GM12878 (cell line): ENCODE data around the gene CBLN1. TPM values are rescaled to one million over a fixed set of nuclear protein-coding genes. Genes with fewer than 3 reads are reported as not detected.

Source experiments
- ATAC-seq: fragments of 200-7000 bp; cut with Tn5 transposase; 3 replicates; pipeline ENCODE4 v1.9.1; 2020; ENCODE audit warnings: mild to moderate bottlenecking, moderate library complexity
- BruUV-seq: library from RNA; stranded (reverse); fragments of 400-500 nt; replicated peaks from 2 replicates; lab custom pipeline; 2021; lab: Mats Ljungman, UMichigan
- CTCF ChIA-PET: fragments of 300-600 bp; sonication (Branson Sonifier 250); formaldehyde crosslinking; extraction: SDS; loops from one replicate; lab custom pipeline; 2021; ENCODE audit warnings: inconsistent platforms; lab: Yijun Ruan, JAX
- POLR2A ChIA-PET: fragments of 350-600 bp; formaldehyde crosslinking; extraction: SDS; loops from one replicate; lab custom pipeline; 2021; ENCODE audit warnings: inconsistent platforms; lab: Charles Lee
- RAD21 ChIA-PET: fragments of 300-600 bp; sonication (Branson Sonifier 250); formaldehyde crosslinking; loops from one replicate; lab custom pipeline; 2023; ENCODE audit warnings: antibody characterized with exemption; ENCODE audit not compliant: unreplicated experiment; lab: Charles Lee
- SMC1A ChIA-PET: fragments of 300-600 bp; sonication (Branson Sonifier 250); formaldehyde crosslinking; loops from one replicate; lab custom pipeline; 2023; ENCODE audit not compliant: unreplicated experiment, uncharacterized antibody; lab: Charles Lee
- DNase-seq: peaks from one replicate; pipeline ENCODE4 v3.0.0-alpha.2; 2011; ENCODE audit warnings: low read depth, low spot score
- FAIRE-seq: peaks from 3 replicates; lab custom pipeline; 2011; peaks lifted over from hg19 to GRCh38; lab: Jason Lieb, UNC
- H2AFZ ChIP-seq: 2 replicates; pipeline ENCODE4 v1.6.0; 2011; ENCODE audit warnings: low read depth, low read length, control low read depth; ENCODE audit not compliant: control insufficient read depth
- H3K27ac ChIP-seq: 2 replicates; pipeline ENCODE4 v1.5.1; 2011; ENCODE audit warnings: control low read depth; ENCODE audit not compliant: control insufficient read depth, insufficient read depth
- H3K27me3 ChIP-seq, 2 experiments: replicated peaks in 1 of 2; 2 replicates each; pipeline versions ENCODE4 v1.6.0 to v1.6.1; 2011; ENCODE audit warnings: low read length in 1 of 2; ENCODE audit not compliant: control insufficient read depth in 2 of 2, insufficient read depth in 2 of 2
- H3K36me3 ChIP-seq, 2 experiments: 2 replicates each; pipeline ENCODE4 v1.5.1; 2011; ENCODE audit warnings: low read length in 1 of 2; ENCODE audit not compliant: control insufficient read depth in 2 of 2, insufficient read depth in 2 of 2
- H3K4me1 ChIP-seq: 2 replicates; pipeline ENCODE4 v1.6.1; 2011; ENCODE audit warnings: mild to moderate bottlenecking, low read length, moderate library complexity, mixed read lengths; ENCODE audit not compliant: control insufficient read depth, insufficient read depth
- H3K4me2 ChIP-seq: 2 replicates; pipeline ENCODE4 v1.6.0; 2011; ENCODE audit warnings: control low read depth; ENCODE audit not compliant: control insufficient read depth, insufficient read depth
- H3K4me3 ChIP-seq: fragments of 200-600 bp; sonication (generic); 2 replicates; pipeline ENCODE4 v1.5.1; 2016
- H3K79me2 ChIP-seq: 2 replicates; pipeline ENCODE4 v1.6.0; 2011; ENCODE audit warnings: low read length; ENCODE audit not compliant: control insufficient read depth, insufficient read depth
- H3K9ac ChIP-seq: 2 replicates; pipeline ENCODE4 v1.8.0; 2011; ENCODE audit warnings: low read length, control low read depth, mixed read lengths; ENCODE audit not compliant: control insufficient read depth, insufficient read depth
- H3K9me3 ChIP-seq: replicated peaks from 3 replicates; pipeline ENCODE4 v1.5.1; 2011; ENCODE audit warnings: mild to moderate bottlenecking, low read length; ENCODE audit not compliant: control insufficient read depth, insufficient read depth
- H4K20me1 ChIP-seq: 2 replicates; pipeline ENCODE4 v1.6.0; 2011; ENCODE audit not compliant: control insufficient read depth, insufficient read depth
- ATF7 ChIP-seq: fragments of 450-650 bp; IDR thresholded peaks from 2 replicates; pipeline ENCODE4 v1.6.1; 2016; ENCODE audit warnings: low read depth, mild to moderate bottlenecking
- BCL11A ChIP-seq: IDR thresholded peaks from 2 replicates; pipeline ENCODE4 v1.6.1; 2011; ENCODE audit warnings: low read depth, low read length
- CREB1 ChIP-seq: IDR thresholded peaks from 2 replicates; pipeline ENCODE4 v1.6.1; 2012; ENCODE audit warnings: low read depth, mild to moderate bottlenecking, inconsistent platforms
- EZH2 ChIP-seq: IDR thresholded peaks from 2 replicates; pipeline ENCODE4 v1.6.1; 2012; ENCODE audit warnings: low read depth, mild to moderate bottlenecking, control low read depth, inconsistent platforms, low read length, borderline replicate concordance; ENCODE audit not compliant: control insufficient read depth
- MEF2B ChIP-seq: fragments of 450-650 bp; IDR thresholded peaks from 2 replicates; pipeline ENCODE4 v1.6.1; 2018; ENCODE audit warnings: mild to moderate bottlenecking, moderate library complexity; ENCODE audit not compliant: partially characterized antibody, poor library complexity, severe bottlenecking
- NFIC ChIP-seq: IDR thresholded peaks from 2 replicates; pipeline ENCODE4 v1.6.1; 2012; ENCODE audit warnings: low read depth, mild to moderate bottlenecking, inconsistent platforms, low read length, moderate library complexity
- NR2C1 ChIP-seq: fragments of 450-650 bp; IDR thresholded peaks from 2 replicates; pipeline ENCODE4 v1.6.1; 2017; ENCODE audit warnings: antibody characterized with exemption, mild to moderate bottlenecking, moderate library complexity
- POLR2AphosphoS2 ChIP-seq: IDR thresholded peaks from 2 replicates; pipeline ENCODE4 v1.6.1; 2011; ENCODE audit warnings: low read depth, mild to moderate bottlenecking, low read length, improper control_type of control experiment, moderate library complexity
- POU2F2 ChIP-seq: IDR thresholded peaks from 3 replicates; pipeline ENCODE4 v1.6.1; 2011; ENCODE audit warnings: low read depth, mild to moderate bottlenecking, low read length, borderline replicate concordance
- RAD21 ChIP-seq: IDR thresholded peaks from 2 replicates; pipeline ENCODE4 v1.6.1; 2011; ENCODE audit warnings: mild to moderate bottlenecking, low read depth, low read length, moderate library complexity; ENCODE audit not compliant: insufficient read depth
- SMARCA5 ChIP-seq: fragments of 450-650 bp; IDR thresholded peaks from 2 replicates; pipeline ENCODE4 v1.6.1; 2017; ENCODE audit warnings: mild to moderate bottlenecking
- SRF ChIP-seq, 2 experiments: IDR thresholded peaks; 2 replicates each; pipeline ENCODE4 v1.6.1; 2011; ENCODE audit warnings: low read depth in 2 of 2, low read length in 2 of 2, mild to moderate bottlenecking in 1 of 2, moderate library complexity in 1 of 2
- ZZZ3 ChIP-seq: IDR thresholded peaks from 2 replicates; pipeline ENCODE4 v1.6.1; 2011; ENCODE audit warnings: low read depth; ENCODE audit not compliant: control insufficient read depth, insufficient read length
- WGBS: methylation state at CpG from one replicate; pipeline ENCODE4 v1.1.6; 2016; ENCODE audit warnings: low lambda C conversion rate; ENCODE audit not compliant: insufficient replicate concordance, insufficient coverage; ENCODE audit errors: missing lambda C conversion rate; 5-methylcytosine and 5-hydroxymethylcytosine counted together
- in situ Hi-C: fragments of 300-500 bp; cut with MboI; formaldehyde crosslinking; loops from 9 replicates; pipeline ENCODE4 v1.14.3; 2018; ENCODE audit warnings: mixed read lengths
- intact Hi-C: fragments of 100-400 bp; cut with micrococcal nuclease; formaldehyde crosslinking; loops from one replicate; pipeline ENCODE4 v1.14.2; 2022; ENCODE audit not compliant: unreplicated experiment
- polyA plus RNA-seq, 11 experiments: library from polyadenylated mRNA; depleted of rRNA in 4 of 11; unstranded in 6 of 11; stranded (reverse) in 5 of 11; fragments of >200 nt; fragmentation: Nextera tagmentation in 4 of 11; fragmentation: Illumina TruSeq in 1 of 11; extraction: Ambion mirVana in 4 of 11; extraction: Trizol in 1 of 11; gene quantifications; 1 replicate in 1 of 11; 2 replicates in 10 of 11; pipeline versions ENCODE4 v1.2.1 to v1.2.3, GENCODE V29; 2011 to 2016; ENCODE audit warnings: inconsistent platforms in 2 of 11, missing spikeins in 2 of 11, low read depth in 1 of 11
- total RNA-seq, 4 experiments: library from RNA; depleted of rRNA in 3 of 4; stranded (reverse); fragments of >200 nt in 3 of 4; fragmentation: Illumina TruSeq in 1 of 4; extraction: Trizol in 1 of 4; gene quantifications; 2 replicates each; pipeline versions ENCODE4 v1.2.1 to v1.2.3, GENCODE V29; 2013 to 2021
- TF ChIP-seq, protein P1 (sequence below): fragments of 450-650 bp; IDR thresholded peaks from 2 replicates; pipeline ENCODE4 v1.6.1; 2017; ENCODE audit warnings: low read depth, mild to moderate bottlenecking, moderate library complexity
- TF ChIP-seq, protein P2 (sequence below): fragments of 450-650 bp; IDR thresholded peaks from 2 replicates; pipeline ENCODE4 v1.6.1; 2018; ENCODE audit warnings: borderline replicate concordance, mild to moderate bottlenecking; ENCODE audit not compliant: partially characterized antibody
- TF ChIP-seq, protein P3 (sequence below): fragments of 450-650 bp; formaldehyde crosslinking; IDR thresholded peaks from 2 replicates; pipeline ENCODE4 v1.5.0; 2022; ENCODE audit warnings: mild to moderate bottlenecking, missing genetic modification characterization
- TF ChIP-seq, protein P4 (sequence below): IDR thresholded peaks from 2 replicates; pipeline ENCODE4 v1.6.1; 2012; ENCODE audit warnings: low read depth, low read length, improper control_type of control experiment

CBLN1 gene
- total and polyA plus RNA-seq, 10 of the 15 experiments (the other 5 are each of a cell fraction or from before 2014, with no cell fraction given), result not detected

DNA sequence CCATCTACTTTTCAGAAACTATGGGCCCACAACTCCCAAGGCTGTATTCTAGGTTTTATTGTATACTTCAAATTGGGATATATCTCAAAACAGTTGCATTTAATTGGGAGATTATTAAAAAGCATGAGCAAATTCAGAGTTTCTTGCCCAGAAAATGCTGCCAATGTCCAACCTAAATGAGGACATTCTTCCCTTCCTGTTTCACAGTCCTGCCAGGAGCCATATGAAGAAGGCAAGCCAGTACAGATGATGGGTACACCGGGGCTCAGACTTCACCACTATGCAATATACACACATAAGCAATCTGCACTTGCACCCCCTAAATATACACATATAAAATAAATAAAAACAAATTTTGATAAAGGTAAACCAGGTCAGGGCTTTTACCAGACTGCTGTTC lies 34.0 kb upstream of the CBLN1 start:
- Histone ChIP-seq H2AFZ (no peak overlapping the region), H3K4me2 (no peak overlapping the region), H3K36me3 (no peaks in the 10 kb centered on the region), H3K79me2 (no peaks in the 10 kb centered on the region), H4K20me1 (no peaks in the 10 kb centered on the region), H3K27ac (no peak overlapping the region), H3K9me3 (no peaks in the 10 kb centered on the region), H3K27me3 (no peaks in the 10 kb centered on the region; a peak in 2 of 4 replicates), H3K9ac (no peak overlapping the region), H3K4me3 (no peak overlapping the region), H3K4me1 (no peaks in the 10 kb centered on the region)
- no TSS peak for BruUV-seq
- SMC1A ChIA-PET, result no interaction called here
- ATAC-seq (no peak), DNase-seq (no peak), FAIRE-seq (no peak)
- in situ Hi-C loops, result no loop called here
- 18% methylated on average over 1 of the region's 1 CpG for WGBS
- POLR2A ChIA-PET, result interaction anchor here (0.6 kb wide), 1 partner anchor 738 kb away, joined by 3 read pairs; no protein-coding TSS in a partner anchor
- RAD21 ChIA-PET, result no interaction called here
- intact Hi-C loops, result no loop called here
- CTCF ChIA-PET, result no interaction called here
- TF ChIP-seq EZH2 (no peak), POLR2AphosphoS2 (no peak), MEF2B (no peak), SMARCA5 (no peak), RAD21 (no peak), ATF7 (no peak), NR2C1 (no peak), NFIC (no peak), CREB1 (no peak), POU2F2 (no peak), BCL11A (no peak), ZZZ3 (no peak), SRF (IDR thresholded peaks at IDR 0.05; ENCODE audit: low read depth in 2 of 2, low read length in 2 of 2) (no peak)
- TF ChIP-seq, protein P1, sequence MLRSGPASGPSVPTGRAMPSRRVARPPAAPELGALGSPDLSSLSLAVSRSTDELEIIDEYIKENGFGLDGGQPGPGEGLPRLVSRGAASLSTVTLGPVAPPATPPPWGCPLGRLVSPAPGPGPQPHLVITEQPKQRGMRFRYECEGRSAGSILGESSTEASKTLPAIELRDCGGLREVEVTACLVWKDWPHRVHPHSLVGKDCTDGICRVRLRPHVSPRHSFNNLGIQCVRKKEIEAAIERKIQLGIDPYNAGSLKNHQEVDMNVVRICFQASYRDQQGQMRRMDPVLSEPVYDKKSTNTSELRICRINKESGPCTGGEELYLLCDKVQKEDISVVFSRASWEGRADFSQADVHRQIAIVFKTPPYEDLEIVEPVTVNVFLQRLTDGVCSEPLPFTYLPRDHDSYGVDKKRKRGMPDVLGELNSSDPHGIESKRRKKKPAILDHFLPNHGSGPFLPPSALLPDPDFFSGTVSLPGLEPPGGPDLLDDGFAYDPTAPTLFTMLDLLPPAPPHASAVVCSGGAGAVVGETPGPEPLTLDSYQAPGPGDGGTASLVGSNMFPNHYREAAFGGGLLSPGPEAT, result no peak
- TF ChIP-seq, protein P2, sequence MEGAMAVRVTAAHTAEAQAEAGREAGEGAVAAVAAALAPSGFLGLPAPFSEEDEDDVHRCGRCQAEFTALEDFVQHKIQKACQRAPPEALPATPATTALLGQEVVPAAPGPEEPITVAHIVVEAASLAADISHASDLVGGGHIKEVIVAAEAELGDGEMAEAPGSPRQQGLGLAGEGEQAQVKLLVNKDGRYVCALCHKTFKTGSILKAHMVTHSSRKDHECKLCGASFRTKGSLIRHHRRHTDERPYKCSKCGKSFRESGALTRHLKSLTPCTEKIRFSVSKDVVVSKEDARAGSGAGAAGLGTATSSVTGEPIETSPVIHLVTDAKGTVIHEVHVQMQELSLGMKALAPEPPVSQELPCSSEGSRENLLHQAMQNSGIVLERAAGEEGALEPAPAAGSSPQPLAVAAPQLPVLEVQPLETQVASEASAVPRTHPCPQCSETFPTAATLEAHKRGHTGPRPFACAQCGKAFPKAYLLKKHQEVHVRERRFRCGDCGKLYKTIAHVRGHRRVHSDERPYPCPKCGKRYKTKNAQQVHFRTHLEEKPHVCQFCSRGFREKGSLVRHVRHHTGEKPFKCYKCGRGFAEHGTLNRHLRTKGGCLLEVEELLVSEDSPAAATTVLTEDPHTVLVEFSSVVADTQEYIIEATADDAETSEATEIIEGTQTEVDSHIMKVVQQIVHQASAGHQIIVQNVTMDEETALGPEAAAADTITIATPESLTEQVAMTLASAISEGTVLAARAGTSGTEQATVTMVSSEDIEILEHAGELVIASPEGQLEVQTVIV, result no peak
- TF ChIP-seq, protein P3, sequence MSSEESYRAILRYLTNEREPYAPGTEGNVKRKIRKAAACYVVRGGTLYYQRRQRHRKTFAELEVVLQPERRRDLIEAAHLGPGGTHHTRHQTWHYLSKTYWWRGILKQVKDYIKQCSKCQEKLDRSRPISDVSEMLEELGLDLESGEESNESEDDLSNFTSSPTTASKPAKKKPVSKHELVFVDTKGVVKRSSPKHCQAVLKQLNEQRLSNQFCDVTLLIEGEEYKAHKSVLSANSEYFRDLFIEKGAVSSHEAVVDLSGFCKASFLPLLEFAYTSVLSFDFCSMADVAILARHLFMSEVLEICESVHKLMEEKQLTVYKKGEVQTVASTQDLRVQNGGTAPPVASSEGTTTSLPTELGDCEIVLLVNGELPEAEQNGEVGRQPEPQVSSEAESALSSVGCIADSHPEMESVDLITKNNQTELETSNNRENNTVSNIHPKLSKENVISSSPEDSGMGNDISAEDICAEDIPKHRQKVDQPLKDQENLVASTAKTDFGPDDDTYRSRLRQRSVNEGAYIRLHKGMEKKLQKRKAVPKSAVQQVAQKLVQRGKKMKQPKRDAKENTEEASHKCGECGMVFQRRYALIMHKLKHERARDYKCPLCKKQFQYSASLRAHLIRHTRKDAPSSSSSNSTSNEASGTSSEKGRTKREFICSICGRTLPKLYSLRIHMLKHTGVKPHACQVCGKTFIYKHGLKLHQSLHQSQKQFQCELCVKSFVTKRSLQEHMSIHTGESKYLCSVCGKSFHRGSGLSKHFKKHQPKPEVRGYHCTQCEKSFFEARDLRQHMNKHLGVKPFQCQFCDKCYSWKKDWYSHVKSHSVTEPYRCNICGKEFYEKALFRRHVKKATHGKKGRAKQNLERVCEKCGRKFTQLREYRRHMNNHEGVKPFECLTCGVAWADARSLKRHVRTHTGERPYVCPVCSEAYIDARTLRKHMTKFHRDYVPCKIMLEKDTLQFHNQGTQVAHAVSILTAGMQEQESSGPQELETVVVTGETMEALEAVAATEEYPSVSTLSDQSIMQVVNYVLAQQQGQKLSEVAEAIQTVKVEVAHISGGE, result no peak
- TF ChIP-seq, protein P4, sequence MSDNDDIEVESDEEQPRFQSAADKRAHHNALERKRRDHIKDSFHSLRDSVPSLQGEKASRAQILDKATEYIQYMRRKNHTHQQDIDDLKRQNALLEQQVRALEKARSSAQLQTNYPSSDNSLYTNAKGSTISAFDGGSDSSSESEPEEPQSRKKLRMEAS, result no peak
